Endodermal cell (in vitro differentiated cells): ENCODE measurements around the gene LPP. TPM values are rescaled to one million over a fixed set of nuclear protein-coding genes. Genes with fewer than 3 reads are reported as not detected.

Experiments used
- DNase-seq: peaks from one replicate; pipeline ENCODE4 v3.0.0-alpha.2; 2017
- H3K27ac ChIP-seq: 2 replicates; pipeline ENCODE4 v1.5.1; 2013; ENCODE audit warnings: mild to moderate bottlenecking, low read depth, low read length, moderate library complexity
- H3K27me3 ChIP-seq: 2 replicates; pipeline ENCODE4 v1.6.1; 2013; ENCODE audit warnings: mild to moderate bottlenecking, low read length, moderate library complexity; ENCODE audit not compliant: insufficient read depth, control insufficient read depth, poor library complexity, severe bottlenecking
- H3K36me3 ChIP-seq: 2 replicates; pipeline ENCODE4 v1.7.0; 2013; ENCODE audit warnings: mild to moderate bottlenecking, low read length, moderate library complexity; ENCODE audit not compliant: control insufficient read depth, insufficient read depth
- H3K4me1 ChIP-seq: one replicate; pipeline ENCODE4 v1.7.0; 2013; ENCODE audit warnings: low read length; ENCODE audit not compliant: control insufficient read depth, insufficient read depth
- H3K4me3 ChIP-seq: 2 replicates; pipeline ENCODE4 v1.5.1; 2013; ENCODE audit warnings: mild to moderate bottlenecking, low read length, moderate library complexity
- H3K9ac ChIP-seq: 2 replicates; pipeline ENCODE4 v1.6.1; 2013; ENCODE audit warnings: mild to moderate bottlenecking, low read length, moderate library complexity; ENCODE audit not compliant: poor library complexity, severe bottlenecking; ENCODE audit errors: extremely low read depth
- H3K9me3 ChIP-seq: 2 replicates; pipeline ENCODE4 v1.6.1; 2013; ENCODE audit warnings: mild to moderate bottlenecking, low read length, moderate library complexity; ENCODE audit not compliant: control insufficient read depth
- H3K27ac Mint-ChIP-seq: 2 replicates; pipeline ENCODE4 v1.8.0; 2020; ENCODE audit warnings: mixed read lengths
- H3K27me3 Mint-ChIP-seq: 2 replicates; pipeline ENCODE4 v1.8.0; 2021; ENCODE audit warnings: mild to moderate bottlenecking, mixed read lengths; ENCODE audit not compliant: insufficient read depth
- H3K36me3 Mint-ChIP-seq: 2 replicates; pipeline ENCODE4 v1.8.0; 2020; ENCODE audit warnings: low read depth, mixed read lengths
- H3K4me1 Mint-ChIP-seq: 2 replicates; pipeline ENCODE4 v1.8.0; 2020; ENCODE audit warnings: mixed read lengths
- H3K4me3 Mint-ChIP-seq: 2 replicates; pipeline ENCODE4 v1.8.0; 2020; ENCODE audit warnings: mild to moderate bottlenecking, moderate library complexity, mixed read lengths
- H3K9me3 Mint-ChIP-seq: 2 replicates; pipeline ENCODE4 v1.8.0; 2020; ENCODE audit warnings: mild to moderate bottlenecking, mixed read lengths
- CTCF ChIP-seq: fragments of 200-600 bp; sonication (generic); conservative IDR thresholded peaks from 2 replicates; pipeline ENCODE4 v1.5.0; 2021; ENCODE audit warnings: antibody characterized with exemption, mild to moderate bottlenecking
- WGBS, 2 experiments: methylation state at CpG; one replicate each; pipeline versions ENCODE4 v1.1.5 to v1.1.7; 2013; ENCODE audit warnings: missing lambda C conversion rate in 2 of 2, mixed read lengths in 1 of 2; ENCODE audit not compliant: insufficient coverage in 1 of 2, insufficient read length in 1 of 2; 5-methylcytosine and 5-hydroxymethylcytosine counted together
- total RNA-seq, 2 donors: library from RNA; stranded (reverse); fragmentation: NEBNext Ultra II Directional in 1 of 2; extraction: Animal tissue kit (Norgen Biotek cat#: 25700) in 1 of 2; gene quantifications; 2 replicates in 1 of 2; 3 replicates in 1 of 2; pipeline ENCODE4 v1.2.1, GENCODE V29; 2021

Gene LPP
- total RNA-seq, 2 donors from 2014 or later: 78.0 to 105 TPM

- no peak overlapping the region for H3K9ac ChIP-seq
- Mint-ChIP-seq H3K27ac (no peak overlapping the region), H3K9me3 (peaks cover 3% of the 10 kb centered on the region), H3K36me3 (no peaks in the 10 kb centered on the region), H3K27me3 (no peaks in the 10 kb centered on the region), H3K4me3 (no peak overlapping the region), H3K4me1 (no peaks in the 10 kb centered on the region)
- no peak overlapping the region for H3K27ac ChIP-seq
- H3K4me1 ChIP-seq: no peaks in the 10 kb centered on the region
- H3K4me3 ChIP-seq: no peak overlapping the region
- TF ChIP-seq CTCF: no peak
- H3K27me3 ChIP-seq: no peaks in the 10 kb centered on the region
- H3K9me3 ChIP-seq: no peaks in the 10 kb centered on the region
- peaks cover 14% of the 10 kb centered on the region for H3K36me3 ChIP-seq
- DNase-seq: no peak
- 97 to 100% methylated on average over 2 to 5 of the region's 5 CpGs for WGBS, 2 experiments
Measured at GRCh38 chr3:188431040-188431439, 277.1 kb downstream of the LPP start.

GRCh38 chr3:188431553-188431952, 277.6 kb downstream of the LPP start:
- Histone ChIP-seq H3K36me3 (peaks cover 16% of the 10 kb centered on the region), H3K4me3 (no peak overlapping the region), H3K4me1 (no peaks in the 10 kb centered on the region), H3K9ac (no peak overlapping the region), H3K9me3 (no peaks in the 10 kb centered on the region), H3K27me3 (no peaks in the 10 kb centered on the region), H3K27ac (no peak overlapping the region)
- Mint-ChIP-seq H3K9me3 (no peaks in the 10 kb centered on the region), H3K27me3 (no peaks in the 10 kb centered on the region), H3K36me3 (no peaks in the 10 kb centered on the region), H3K27ac (no peak overlapping the region), H3K4me1 (no peaks in the 10 kb centered on the region), H3K4me3 (no peak overlapping the region)
- WGBS, 2 experiments: 92% methylated on average over 3 of the region's 3 CpGs; no CpG with 5 or more reads in 1 of the 2 experiments
- no peak for DNase-seq
- TF ChIP-seq CTCF: no peak

DNA sequence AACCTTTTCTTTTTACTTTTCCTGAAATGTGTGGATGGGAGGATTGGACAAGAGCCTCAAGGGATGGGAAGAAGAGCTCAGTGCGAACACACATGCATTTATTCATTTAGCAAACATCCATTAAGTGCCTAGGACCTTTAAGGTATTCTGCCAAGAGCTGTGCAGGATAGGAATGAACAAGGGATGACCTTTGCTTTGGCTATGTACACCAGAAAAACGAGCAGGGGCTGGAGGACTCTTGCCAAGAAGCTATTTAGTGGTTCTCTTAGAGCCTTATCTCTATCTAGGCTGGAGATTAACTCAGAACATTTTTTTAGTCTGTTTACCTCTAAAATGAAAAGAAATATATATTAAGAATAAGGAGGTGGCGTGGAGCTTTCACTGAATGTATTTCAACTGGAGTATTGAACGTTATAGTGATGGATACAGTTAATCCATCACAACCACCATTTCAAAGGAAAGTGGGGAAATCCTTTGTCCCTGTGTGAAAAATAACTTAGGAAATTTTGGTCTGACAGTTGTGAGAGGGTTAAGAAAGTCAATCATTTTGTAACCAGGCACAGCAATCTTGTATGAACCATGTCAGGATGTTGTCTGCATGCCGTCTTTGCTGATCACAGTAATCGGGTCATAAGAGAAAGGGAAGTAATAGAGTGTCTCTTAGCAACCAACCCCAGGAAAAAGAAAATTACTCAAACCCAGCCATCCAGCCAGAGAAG, 279.0 kb downstream of the LPP start:
- Histone ChIP-seq H3K9me3 (no peaks in the 10 kb centered on the region), H3K27ac (no peak overlapping the region), H3K9ac (no peak overlapping the region), H3K4me1 (no peaks in the 10 kb centered on the region), H3K27me3 (no peaks in the 10 kb centered on the region), H3K4me3 (no peak overlapping the region), H3K36me3 (peaks cover 27% of the 10 kb centered on the region)
- DNase-seq: no peak
- Mint-ChIP-seq H3K4me1 (no peaks in the 10 kb centered on the region), H3K4me3 (no peak overlapping the region), H3K36me3 (no peaks in the 10 kb centered on the region), H3K9me3 (no peaks in the 10 kb centered on the region), H3K27me3 (no peaks in the 10 kb centered on the region), H3K27ac (no peak overlapping the region)
- WGBS, 2 experiments: 87 to 88% methylated on average over 1 to 6 of the region's 6 CpGs
- TF ChIP-seq CTCF: no peak
